Panc1 (cell line): ENCODE results near the gene LRRC1. TPM values are rescaled to one million over a fixed set of nuclear protein-coding genes. Genes with fewer than 3 reads are reported as not detected.

Experiments
- ATAC-seq: fragments of 200-7000 bp; cut with Tn5 transposase; 2 replicates; pipeline ENCODE4 v1.9.1; 2020; ENCODE audit warnings: mild to moderate bottlenecking, moderate library complexity
- BruUV-seq: library from RNA; stranded (reverse); fragments of 400-500 nt; replicated peaks from 2 replicates; lab custom pipeline; 2021; lab: Mats Ljungman, UMichigan
- CTCF ChIA-PET: fragments of 300-600 bp; sonication (Branson Sonifier 250); formaldehyde crosslinking; loops from one replicate; lab custom pipeline; 2022; ENCODE audit warnings: antibody characterized with exemption; lab: Charles Lee
- POLR2A ChIA-PET: fragments of 300-600 bp; sonication (Branson Sonifier 250); formaldehyde crosslinking; loops from one replicate; lab custom pipeline; 2022; ENCODE audit warnings: antibody characterized with exemption; lab: Charles Lee
- DNase-seq: peaks from one replicate; pipeline ENCODE4 v3.0.0-alpha.2; 2010; ENCODE audit warnings: low read depth, low spot score
- H3K27ac ChIP-seq: 2 replicates; pipeline ENCODE4 v1.5.1; 2011; ENCODE audit warnings: mild to moderate bottlenecking, low read length, inconsistent platforms
- H3K27me3 ChIP-seq: fragments of 200-500 bp; sonication (Bioruptor generic); 2 replicates; pipeline ENCODE4 v1.6.0; 2014; ENCODE audit warnings: low read length, inconsistent platforms; ENCODE audit not compliant: control insufficient read depth, insufficient read depth
- H3K36me3 ChIP-seq: fragments of 200-500 bp; sonication (Bioruptor generic); 2 replicates; pipeline ENCODE4 v1.5.1; 2014; ENCODE audit warnings: inconsistent platforms, mild to moderate bottlenecking, low read length, moderate library complexity; ENCODE audit not compliant: control insufficient read depth, insufficient read depth
- H3K4me1 ChIP-seq: 2 replicates; pipeline ENCODE4 v1.5.1; 2011; ENCODE audit warnings: inconsistent platforms, mild to moderate bottlenecking, low read length, moderate library complexity; ENCODE audit not compliant: control insufficient read depth, insufficient read depth
- H3K4me3 ChIP-seq, 2 experiments: 2 replicates each; pipeline ENCODE4 v1.5.1; 2011 to 2012; ENCODE audit warnings: low read depth in 2 of 2, low read length in 2 of 2, mild to moderate bottlenecking in 2 of 2, inconsistent platforms in 1 of 2, moderate library complexity in 1 of 2
- H3K9me3 ChIP-seq: fragments of 200-500 bp; sonication (Bioruptor generic); 2 replicates; pipeline ENCODE4 v1.5.1; 2014; ENCODE audit warnings: low read depth, mild to moderate bottlenecking, inconsistent platforms, low read length, moderate library complexity; ENCODE audit not compliant: control insufficient read depth, insufficient read depth
- CTCF ChIP-seq: fragments of 450-650 bp; IDR thresholded peaks from 2 replicates; pipeline ENCODE4 v1.5.1; 2017; ENCODE audit warnings: mild to moderate bottlenecking
- POLR2AphosphoS5 ChIP-seq: IDR thresholded peaks from 2 replicates; pipeline ENCODE4 v1.6.1; 2012; ENCODE audit warnings: mild to moderate bottlenecking, low read depth, low read length, moderate library complexity
- SIN3A ChIP-seq: IDR thresholded peaks from 2 replicates; pipeline ENCODE4 v1.6.1; 2012; ENCODE audit warnings: low read depth, mild to moderate bottlenecking, low read length, moderate library complexity, borderline replicate concordance; ENCODE audit not compliant: insufficient read depth
- TCF7L2 ChIP-seq: IDR thresholded peaks from 2 replicates; pipeline ENCODE4 v1.6.1; 2011; ENCODE audit warnings: mild to moderate bottlenecking, low read depth, low read length, inconsistent platforms
- in situ Hi-C: cut with HindIII; loops from 2 replicates; pipeline ENCODE4 v1.10.0; 2016; ENCODE audit warnings: low sequenced_read_pairs, low pct_unique_long_range_greater_than_20kb
- intact Hi-C: fragments of 100-400 bp; cut with micrococcal nuclease; formaldehyde crosslinking; loops from one replicate; pipeline ENCODE4 v1.10.0; 2022; ENCODE audit not compliant: unreplicated experiment
- total RNA-seq: library from RNA; stranded (reverse); gene quantifications from one replicate; pipeline ENCODE4 v1.2.1, GENCODE V29; 2021; ENCODE audit not compliant: unreplicated experiment
- TF ChIP-seq, protein P1 (sequence below), 2 experiments: IDR thresholded peaks; 2 replicates each; pipeline ENCODE4 v1.6.1; 2011 to 2012; ENCODE audit warnings: low read depth in 2 of 2, control low read depth in 1 of 2, low read length in 1 of 2, mild to moderate bottlenecking in 1 of 2, moderate library complexity in 1 of 2; ENCODE audit not compliant: insufficient read depth in 1 of 2

LRRC1 gene
- total RNA-seq, 1 experiment from 2014 or later: 13.8 TPM

DNA sequence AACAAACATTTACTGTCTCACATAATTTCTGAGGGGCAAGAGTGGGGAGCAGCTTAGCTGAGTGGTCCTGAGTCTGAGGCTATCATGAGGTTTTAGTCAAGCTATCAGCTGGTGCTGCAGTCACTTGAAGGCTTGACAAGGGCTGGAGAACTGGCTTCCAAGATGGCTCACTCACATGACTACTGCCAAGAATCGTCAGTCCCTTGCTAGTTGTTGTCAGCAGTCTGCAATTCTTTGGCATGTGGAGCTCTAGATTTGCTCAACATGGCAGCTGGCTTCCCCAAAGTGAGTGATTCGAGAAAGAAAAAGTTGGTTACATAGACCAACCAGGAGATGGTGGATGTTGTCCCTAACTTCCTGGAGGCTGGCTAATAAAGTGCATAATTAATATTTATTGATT lies 2.8 kb upstream of the LRRC1 start:
- in situ Hi-C loops: no loop called here
- no peaks in the 10 kb centered on the region for H3K27me3 ChIP-seq
- ChIA-PET CTCF (interaction anchor here (0.7 kb wide), 1 partner anchor 68 kb away, joined by 3 read pairs; no protein-coding TSS in a partner anchor), POLR2A (no interaction called here)
- BruUV-seq: no TSS peak
- intact Hi-C loops: loop anchor here (5.0 kb wide), 1 partner anchor 165 kb away; no protein-coding TSS in a partner anchor
- no peak for ATAC-seq
- peaks cover 16% of the 10 kb centered on the region for H3K4me1 ChIP-seq
- H3K36me3 ChIP-seq: no peaks in the 10 kb centered on the region; the same call in 1 of the 2 replicates
- H3K27ac ChIP-seq: no peak overlapping the region
- TF ChIP-seq TCF7L2 (no peak), POLR2AphosphoS5 (no peak), SIN3A (no peak), CTCF (no peak)
- TF ChIP-seq, protein P1, sequence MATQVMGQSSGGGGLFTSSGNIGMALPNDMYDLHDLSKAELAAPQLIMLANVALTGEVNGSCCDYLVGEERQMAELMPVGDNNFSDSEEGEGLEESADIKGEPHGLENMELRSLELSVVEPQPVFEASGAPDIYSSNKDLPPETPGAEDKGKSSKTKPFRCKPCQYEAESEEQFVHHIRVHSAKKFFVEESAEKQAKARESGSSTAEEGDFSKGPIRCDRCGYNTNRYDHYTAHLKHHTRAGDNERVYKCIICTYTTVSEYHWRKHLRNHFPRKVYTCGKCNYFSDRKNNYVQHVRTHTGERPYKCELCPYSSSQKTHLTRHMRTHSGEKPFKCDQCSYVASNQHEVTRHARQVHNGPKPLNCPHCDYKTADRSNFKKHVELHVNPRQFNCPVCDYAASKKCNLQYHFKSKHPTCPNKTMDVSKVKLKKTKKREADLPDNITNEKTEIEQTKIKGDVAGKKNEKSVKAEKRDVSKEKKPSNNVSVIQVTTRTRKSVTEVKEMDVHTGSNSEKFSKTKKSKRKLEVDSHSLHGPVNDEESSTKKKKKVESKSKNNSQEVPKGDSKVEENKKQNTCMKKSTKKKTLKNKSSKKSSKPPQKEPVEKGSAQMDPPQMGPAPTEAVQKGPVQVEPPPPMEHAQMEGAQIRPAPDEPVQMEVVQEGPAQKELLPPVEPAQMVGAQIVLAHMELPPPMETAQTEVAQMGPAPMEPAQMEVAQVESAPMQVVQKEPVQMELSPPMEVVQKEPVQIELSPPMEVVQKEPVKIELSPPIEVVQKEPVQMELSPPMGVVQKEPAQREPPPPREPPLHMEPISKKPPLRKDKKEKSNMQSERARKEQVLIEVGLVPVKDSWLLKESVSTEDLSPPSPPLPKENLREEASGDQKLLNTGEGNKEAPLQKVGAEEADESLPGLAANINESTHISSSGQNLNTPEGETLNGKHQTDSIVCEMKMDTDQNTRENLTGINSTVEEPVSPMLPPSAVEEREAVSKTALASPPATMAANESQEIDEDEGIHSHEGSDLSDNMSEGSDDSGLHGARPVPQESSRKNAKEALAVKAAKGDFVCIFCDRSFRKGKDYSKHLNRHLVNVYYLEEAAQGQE (IDR thresholded peaks at IDR 0.05; ENCODE audit: insufficient read depth in 1 of 2, low read depth in 2 of 2, low read length in 1 of 2): no peak
- H3K9me3 ChIP-seq: peaks cover 24% of the 10 kb centered on the region
- H3K4me3 ChIP-seq: no peak overlapping the region
- DNase-seq: no peak

GRCh38 chr6:53792973-53793317 lies 1.9 kb upstream of the LRRC1 start:
- Histone ChIP-seq H3K4me3 (peak overlapping the region; percentile 72 to 88), H3K27me3 (no peaks in the 10 kb centered on the region), H3K27ac (peak overlapping the region; percentile 64), H3K4me1 (peaks cover 19% of the 10 kb centered on the region), H3K36me3 (no peaks in the 10 kb centered on the region; the same call in 1 of the 2 replicates), H3K9me3 (peaks cover 24% of the 10 kb centered on the region)
- intact Hi-C loops: loop anchor here (5.0 kb wide), 1 partner anchor 164 kb away; no protein-coding TSS in a partner anchor
- no TSS peak for BruUV-seq
- no peak for TF ChIP-seq TCF7L2
- TF ChIP-seq POLR2AphosphoS5: no peak
- no peak for TF ChIP-seq SIN3A
- TF ChIP-seq, protein P1 (IDR thresholded peaks at IDR 0.05; ENCODE audit: insufficient read depth in 1 of 2, low read depth in 2 of 2, low read length in 1 of 2): no peak
- no peak for TF ChIP-seq CTCF
- DNase-seq (no peak), ATAC-seq (no peak)
- ChIA-PET CTCF (interaction anchor here (1.7 to 2.3 kb wide), 2 partner anchors 64 to 163 kb away, joined by 7 to 26 read pairs; no protein-coding TSS in a partner anchor), POLR2A (interaction anchor here (0.7 kb wide), 1 partner anchor 40 kb away, joined by 3 read pairs; no protein-coding TSS in a partner anchor)
- in situ Hi-C loops: no loop called here
